Measurements from ENCODE around the gene TMEM267. TPM values are rescaled to one million over a fixed set of nuclear protein-coding genes. Genes with fewer than 3 reads are reported as not detected.
"Not testable (repeated sequence)": the region's sequence is repeated elsewhere in the genome, so short reads cannot be mapped to it uniquely, and the experiment has no call there.

TMEM267 gene
- polyA plus RNA-seq, 4 donors, result 17.0 to 21.1 (median 20.6) TPM

- DNase-seq (ENCODE audit: low read depth in 4 of 4, low spot score in 3 of 4), result no peak
Measured at GRCh38 chr5:43461066-43461465, 22.6 kb downstream of the TMEM267 start.

GRCh38 chr5:43456556-43456955 lies 27.1 kb downstream of the TMEM267 start:
- no peak for DNase-seq (ENCODE audit: low read depth in 4 of 4, low spot score in 3 of 4)

GRCh38 chr5:43441575-43441974 lies 42.1 kb downstream of the TMEM267 start:
- not testable (repeated sequence) for DNase-seq (ENCODE audit: low read depth in 4 of 4, low spot score in 3 of 4)

GRCh38 chr5:43437062-43437660 lies 46.5 kb downstream of the TMEM267 start:
- no peak for DNase-seq (ENCODE audit: low read depth in 4 of 4, low spot score in 3 of 4)

GRCh38 chr5:43433382-43433781 lies 50.3 kb downstream of the TMEM267 start:
- DNase-seq (ENCODE audit: low read depth in 4 of 4, low spot score in 3 of 4), result no peak

GRCh38 chr5:43432486-43433375 lies 50.9 kb downstream of the TMEM267 start:
- DNase-seq (ENCODE audit: low read depth in 4 of 4, low spot score in 3 of 4), result no peak

- no peak for DNase-seq (ENCODE audit: low read depth in 4 of 4, low spot score in 3 of 4)
Measured at GRCh38 chr5:43429706-43430105, 54.0 kb downstream of the TMEM267 start.

- DNase-seq (ENCODE audit: low read depth in 4 of 4, low spot score in 3 of 4), result no peak
Measured at GRCh38 chr5:43429016-43429415, 54.6 kb downstream of the TMEM267 start.

- DNase-seq (ENCODE audit: low read depth in 4 of 4, low spot score in 3 of 4), result no peak
Measured at GRCh38 chr5:43427306-43427705, 56.4 kb downstream of the TMEM267 start.

- no peak for DNase-seq (ENCODE audit: low read depth in 4 of 4, low spot score in 3 of 4)
Measured at GRCh38 chr5:43425983-43426382, 57.7 kb downstream of the TMEM267 start.

- DNase-seq (ENCODE audit: low read depth in 4 of 4, low spot score in 3 of 4), result not testable (repeated sequence)
Measured at GRCh38 chr5:43423086-43423485, 60.6 kb downstream of the TMEM267 start.

- peak in 3 of 4 donors; percentile 43 to 71 (median 66) for DNase-seq (ENCODE audit: low read depth in 4 of 4, low spot score in 3 of 4)
Measured at GRCh38 chr5:43422143-43422542, 61.5 kb downstream of the TMEM267 start.

- DNase-seq (ENCODE audit: low read depth in 4 of 4, low spot score in 3 of 4), result no peak
Measured at GRCh38 chr5:43421450-43422133, 62.1 kb downstream of the TMEM267 start.

- no peak for DNase-seq (ENCODE audit: low read depth in 4 of 4, low spot score in 3 of 4)
Measured at GRCh38 chr5:43420241-43420640, 63.4 kb downstream of the TMEM267 start.

- DNase-seq (ENCODE audit: low read depth in 4 of 4, low spot score in 3 of 4), result no peak
Measured at GRCh38 chr5:43418561-43418960, 65.1 kb downstream of the TMEM267 start.

GRCh38 chr5:43416803-43417394 lies 66.8 kb downstream of the TMEM267 start:
- no peak for DNase-seq (ENCODE audit: low read depth in 4 of 4, low spot score in 3 of 4)

- no peak for DNase-seq (ENCODE audit: low read depth in 4 of 4, low spot score in 3 of 4)
Measured at GRCh38 chr5:43415935-43416802, 67.5 kb downstream of the TMEM267 start.

GRCh38 chr5:43413966-43414365 lies 69.7 kb downstream of the TMEM267 start:
- DNase-seq (ENCODE audit: low read depth in 4 of 4, low spot score in 3 of 4), result no peak

GRCh38 chr5:43412644-43413043 lies 71.0 kb downstream of the TMEM267 start:
- no peak for DNase-seq (ENCODE audit: low read depth in 4 of 4, low spot score in 3 of 4)

- no peak for DNase-seq (ENCODE audit: low read depth in 4 of 4, low spot score in 3 of 4)
Measured at GRCh38 chr5:43412156-43412555, 71.5 kb downstream of the TMEM267 start, which contains the start of gene CCL28. Gene CCL28, minus strand, starts transcription at chr5:43412391. Its CDS starts 75 bp downstream, at chr5:43412316.

Data from right renal pelvis (tissue), 4 donors.